WTC11 (cell line): ENCODE results near the gene FBXO21. TPM values are rescaled to one million over a fixed set of nuclear protein-coding genes. Genes with fewer than 3 reads are reported as not detected.

Experiments used
- ATAC-seq: fragments of 200-7000 bp; cut with Tn5 transposase; 2 replicates; pipeline ENCODE4 v1.10.0; 2021; ENCODE audit warnings: mild to moderate bottlenecking, moderate library complexity
- Bru-seq: library from RNA; stranded (reverse); fragments of 400-500 nt; gene quantifications from one replicate; lab custom pipeline; 2021; lab: Mats Ljungman, UMichigan
- CTCF ChIA-PET: fragments of 300-600 bp; sonication (Branson Sonifier 250); formaldehyde crosslinking; loops from one replicate; lab custom pipeline; 2021; ENCODE audit warnings: antibody characterized with exemption; lab: Charles Lee
- POLR2A ChIA-PET: fragments of 350-600 bp; sonication (Branson Sonifier 250); formaldehyde crosslinking; loops from one replicate; lab custom pipeline; 2021; ENCODE audit warnings: antibody characterized with exemption; lab: Charles Lee
- DNase-seq: peaks from one replicate; pipeline ENCODE4 v3.0.0; 2021; ENCODE audit warnings: low spot score
- H3K27ac Mint-ChIP-seq: 2 replicates; pipeline ENCODE4 v1.8.0; 2021; ENCODE audit warnings: mixed read lengths
- H3K27me3 Mint-ChIP-seq: 2 replicates; pipeline ENCODE4 v1.8.0; 2021; ENCODE audit warnings: low read depth, mild to moderate bottlenecking, moderate library complexity, mixed read lengths
- H3K36me3 Mint-ChIP-seq: 2 replicates; pipeline ENCODE4 v1.8.0; 2021; ENCODE audit warnings: mixed read lengths
- H3K4me1 Mint-ChIP-seq: 2 replicates; pipeline ENCODE4 v1.8.0; 2022; ENCODE audit warnings: mixed read lengths
- H3K4me3 Mint-ChIP-seq: 2 replicates; pipeline ENCODE4 v1.8.0; 2021; ENCODE audit warnings: mild to moderate bottlenecking, moderate library complexity, mixed read lengths
- H3K9me3 Mint-ChIP-seq: 2 replicates; pipeline ENCODE4 v1.8.0; 2021; ENCODE audit warnings: mixed read lengths
- ARID4B ChIP-seq: sonication (generic); formaldehyde crosslinking; IDR thresholded peaks from 2 replicates; pipeline ENCODE4 v1.8.0; 2023; ENCODE audit warnings: missing genetic modification reagents, mild to moderate bottlenecking, borderline replicate concordance
- ATF6 ChIP-seq: sonication (generic); formaldehyde crosslinking; IDR thresholded peaks from 2 replicates; pipeline ENCODE4 v1.8.1; 2023; ENCODE audit warnings: mild to moderate bottlenecking, missing genetic modification reagents
- CREB1 ChIP-seq: sonication (generic); formaldehyde crosslinking; IDR thresholded peaks from 2 replicates; pipeline ENCODE4 v1.8.0; 2023; ENCODE audit warnings: mild to moderate bottlenecking, missing genetic modification reagents
- E2F4 ChIP-seq: sonication (generic); formaldehyde crosslinking; IDR thresholded peaks from 2 replicates; pipeline ENCODE4 v1.8.1; 2022; ENCODE audit warnings: low read depth, mild to moderate bottlenecking, moderate library complexity, missing genetic modification reagents, borderline replicate concordance
- ELF4 ChIP-seq: sonication (generic); formaldehyde crosslinking; IDR thresholded peaks from 2 replicates; pipeline ENCODE4 v1.8.1; 2022; ENCODE audit warnings: low read depth, mild to moderate bottlenecking, moderate library complexity, missing genetic modification reagents
- ESRRA ChIP-seq: sonication (generic); formaldehyde crosslinking; IDR thresholded peaks from 2 replicates; pipeline ENCODE4 v1.8.1; 2022; ENCODE audit warnings: mild to moderate bottlenecking, missing genetic modification reagents, borderline replicate concordance
- GABPB1 ChIP-seq: sonication (generic); formaldehyde crosslinking; IDR thresholded peaks from 2 replicates; pipeline ENCODE4 v1.8.1; 2023; ENCODE audit warnings: mild to moderate bottlenecking, missing genetic modification reagents
- IRF1 ChIP-seq: sonication (generic); formaldehyde crosslinking; IDR thresholded peaks from 2 replicates; pipeline ENCODE4 v1.8.0; 2023; ENCODE audit warnings: missing genetic modification reagents
- NFE2L1 ChIP-seq: sonication (generic); formaldehyde crosslinking; IDR thresholded peaks from 2 replicates; pipeline ENCODE4 v1.8.1; 2023; ENCODE audit warnings: missing genetic modification reagents
- NR1H2 ChIP-seq: sonication (generic); formaldehyde crosslinking; IDR thresholded peaks from 2 replicates; pipeline ENCODE4 v1.9.0; 2021; ENCODE audit warnings: mild to moderate bottlenecking, moderate library complexity, missing genetic modification reagents
- PRRX2 ChIP-seq: fragments of 250-450 bp; sonication (Bioruptor Pico); IDR thresholded peaks from 2 replicates; pipeline ENCODE4 v1.8.0; 2021; ENCODE audit warnings: mild to moderate bottlenecking
- STAT6 ChIP-seq: sonication (generic); formaldehyde crosslinking; conservative IDR thresholded peaks from 2 replicates; pipeline ENCODE4 v1.8.1; 2023; ENCODE audit warnings: mild to moderate bottlenecking, low read depth, missing genetic modification reagents, moderate library complexity
- USF2 ChIP-seq: sonication (generic); formaldehyde crosslinking; IDR thresholded peaks from 2 replicates; pipeline ENCODE4 v1.8.1; 2023; ENCODE audit warnings: mild to moderate bottlenecking, missing genetic modification reagents, moderate library complexity
- ZBTB43 ChIP-seq: sonication (generic); formaldehyde crosslinking; IDR thresholded peaks from 2 replicates; pipeline ENCODE4 v1.8.1; 2023; ENCODE audit warnings: mild to moderate bottlenecking, missing genetic modification reagents
- ZNF219 ChIP-seq: sonication (generic); formaldehyde crosslinking; IDR thresholded peaks from 2 replicates; pipeline ENCODE4 v1.8.0; 2023; ENCODE audit warnings: missing genetic modification reagents, mild to moderate bottlenecking, borderline replicate concordance
- ZNF232 ChIP-seq: sonication (generic); formaldehyde crosslinking; IDR thresholded peaks from 2 replicates; pipeline ENCODE4 v1.8.0; 2022; ENCODE audit warnings: mild to moderate bottlenecking, missing genetic modification reagents
- ZNF263 ChIP-seq: sonication (generic); formaldehyde crosslinking; IDR thresholded peaks from 2 replicates; pipeline ENCODE4 v1.8.1; 2022; ENCODE audit warnings: low read depth, mild to moderate bottlenecking, moderate library complexity, missing genetic modification reagents
- ZSCAN18 ChIP-seq: fragments of 250-450 bp; sonication (Bioruptor Pico); IDR thresholded peaks from 2 replicates; pipeline ENCODE4 v2.1.2; 2022; ENCODE audit warnings: mild to moderate bottlenecking, moderate library complexity
- long read RNA-seq, 3 experiments: library from RNA in 1 of 3; library from capped mRNA in 1 of 3; library from polyadenylated mRNA in 1 of 3; unstranded in 2 of 3; stranded (forward) in 1 of 3; transcript quantifications; one replicate each; pipeline ENCODE4 v2.0.0, GENCODE V29; 2021
- total RNA-seq: library from RNA; stranded (reverse); gene quantifications from 3 replicates; pipeline ENCODE4 v1.2.3, GENCODE V29; 2021

The FBXO21 gene
- total RNA-seq (60.3 to 64.5 TPM (median 63.9 TPM) in 3 replicates), Bru-seq, nascent RNA (percentile 87 among the genes with signal in this experiment)
- long read RNA-seq, experiment 1, full-length matches to known transcripts = 479 of 551 reads
- long read RNA-seq, experiment 1, partial matches to known transcripts = 32 of 551 reads
- long read RNA-seq, experiment 1, other reads (novel, unspliced or antisense) = 40 of 551 reads
- long read RNA-seq, experiment 2, full-length matches to known transcripts = 16 of 51 reads
- long read RNA-seq, experiment 2, partial matches to known transcripts = 9 of 51 reads
- long read RNA-seq, experiment 2, other reads (novel, unspliced or antisense) = 26 of 51 reads
- long read RNA-seq, experiment 3, full-length matches to known transcripts = 19 of 28 reads
- long read RNA-seq, experiment 3, partial matches to known transcripts = 6 of 28 reads
- long read RNA-seq, experiment 3, other reads (novel, unspliced or antisense) = 3 of 28 reads

- Mint-ChIP-seq H3K27me3 (peaks cover 8% of the 10 kb centered on the region; the same call in 1 of the 2 replicates), H3K9me3 (peaks cover 7% of the 10 kb centered on the region), H3K36me3 (peaks cover 18% of the 10 kb centered on the region), H3K27ac (peak within 1 kb of the TSS; percentile 60), H3K4me3 (peak within 1 kb of the TSS; percentile 90), H3K4me1 (peaks cover 22% of the 10 kb centered on the region)
- CTCF ChIA-PET = no interaction called here
- ATAC-seq (peak; percentile 91), DNase-seq (peak; percentile 94)
- POLR2A ChIA-PET = interaction anchor here (0.7 kb wide), 1 partner anchor 488 kb away, joined by 3 read pairs; no protein-coding TSS in a partner anchor
- TF ChIP-seq GABPB1 (CRISPR knock-in tag) (0 out of 2 replicates have a peak, but pooled peaks have one; percentile 28), ZSCAN18 (CRISPR knock-in tag) (no peak), CREB1 (CRISPR knock-in tag) (no peak), STAT6 (CRISPR knock-in tag) (no peak), USF2 (CRISPR knock-in tag) (peak; percentile 13; the same call in 1 of the 2 replicates), ELF4 (CRISPR knock-in tag) (no peak), IRF1 (CRISPR knock-in tag) (no peak), ARID4B (0 out of 2 replicates have a peak, but pooled peaks have one; percentile 21), E2F4 (CRISPR knock-in tag) (no peak), NFE2L1 (CRISPR knock-in tag) (0 out of 2 replicates have a peak, but pooled peaks have one; percentile 64), NR1H2 (no peak), ZBTB43 (CRISPR knock-in tag) (0 out of 2 replicates have a peak, but pooled peaks have one; percentile 49), ZNF219 (no peak), ZNF232 (CRISPR knock-in tag) (peak; percentile 78; the same call in 1 of the 2 replicates), ESRRA (CRISPR knock-in tag) (peak; percentile 64; the same call in 1 of the 2 replicates), PRRX2 (CRISPR knock-in tag) (no peak), ZNF263 (CRISPR knock-in tag) (no peak), ATF6 (CRISPR knock-in tag) (no peak)
Observed at GRCh38 chr12:117190210-117190781, at the start of gene FBXO21. FBXO21 (minus strand) TSS chr12:117190470; CDS start chr12:117190456, 14 bp downstream.
